Measurements from ENCODE around the gene PHF2. TPM values are rescaled to one million over a fixed set of nuclear protein-coding genes. Genes with fewer than 3 reads are reported as not detected.

Gene PHF2
- total and polyA plus RNA-seq, 10 donors, result 11.2 to 46.2 (median 31.0) TPM

GRCh38 chr9:93552923-93553322 is 23.5 kb upstream of the PHF2 start:
- Histone ChIP-seq H3K36me3 (peaks cover 2 to 98% (median 59%) of the 10 kb centered on the region in 6 donors), H3K27me3 (replicated peaks in 1 of 7) (no peaks in the 10 kb centered on the region), H3K9me3 (no peaks in the 10 kb centered on the region), H3K4me1 (peaks cover 0 to 2% (median 0%) of the 10 kb centered on the region in 6 donors), H3K27ac (no peak overlapping the region), H3K4me3 (no peak overlapping the region)
- TF ChIP-seq POLR2AphosphoS5 (IDR thresholded peaks at IDR 0.05) (no peak), POLR2A (IDR thresholded peaks at IDR 0.05) (no peak)
- TF ChIP-seq, protein P1, sequence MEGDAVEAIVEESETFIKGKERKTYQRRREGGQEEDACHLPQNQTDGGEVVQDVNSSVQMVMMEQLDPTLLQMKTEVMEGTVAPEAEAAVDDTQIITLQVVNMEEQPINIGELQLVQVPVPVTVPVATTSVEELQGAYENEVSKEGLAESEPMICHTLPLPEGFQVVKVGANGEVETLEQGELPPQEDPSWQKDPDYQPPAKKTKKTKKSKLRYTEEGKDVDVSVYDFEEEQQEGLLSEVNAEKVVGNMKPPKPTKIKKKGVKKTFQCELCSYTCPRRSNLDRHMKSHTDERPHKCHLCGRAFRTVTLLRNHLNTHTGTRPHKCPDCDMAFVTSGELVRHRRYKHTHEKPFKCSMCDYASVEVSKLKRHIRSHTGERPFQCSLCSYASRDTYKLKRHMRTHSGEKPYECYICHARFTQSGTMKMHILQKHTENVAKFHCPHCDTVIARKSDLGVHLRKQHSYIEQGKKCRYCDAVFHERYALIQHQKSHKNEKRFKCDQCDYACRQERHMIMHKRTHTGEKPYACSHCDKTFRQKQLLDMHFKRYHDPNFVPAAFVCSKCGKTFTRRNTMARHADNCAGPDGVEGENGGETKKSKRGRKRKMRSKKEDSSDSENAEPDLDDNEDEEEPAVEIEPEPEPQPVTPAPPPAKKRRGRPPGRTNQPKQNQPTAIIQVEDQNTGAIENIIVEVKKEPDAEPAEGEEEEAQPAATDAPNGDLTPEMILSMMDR (IDR thresholded peaks at IDR 0.05 in 8 of 11, conservative IDR thresholded peaks at IDR 0.05 in 3 of 11), result no peak
- DNase-seq, result no peak
- intact Hi-C loops (cut with DNase I; ENCODE audit: low total_unique reads), result no loop called here
- 94 to 97% (median 97%) methylated on average over 1 of the region's 1 CpG for WGBS, 5 donors

- H3K4me1 ChIP-seq, result no peaks in the 10 kb centered on the region
- DNase-seq, result no peak
- WGBS, 5 donors, result 86 to 97% (median 92%) methylated on average over 4 of the region's 4 CpGs
- intact Hi-C loops (cut with DNase I; ENCODE audit: low total_unique reads), result no loop called here
- H3K9me3 ChIP-seq, result no peaks in the 10 kb centered on the region
- no peaks in the 10 kb centered on the region for H3K27me3 ChIP-seq (replicated peaks in 1 of 7)
- peaks cover 7 to 98% (median 70%) of the 10 kb centered on the region in 6 donors for H3K36me3 ChIP-seq
- H3K4me3 ChIP-seq, result no peak overlapping the region
- no peak overlapping the region for H3K27ac ChIP-seq
- TF ChIP-seq, protein P1 (IDR thresholded peaks at IDR 0.05 in 8 of 11, conservative IDR thresholded peaks at IDR 0.05 in 3 of 11), result no peak
- TF ChIP-seq POLR2AphosphoS5 (IDR thresholded peaks at IDR 0.05), result no peak
- TF ChIP-seq POLR2A (IDR thresholded peaks at IDR 0.05), result no peak
These were observed 21.0 kb upstream of the PHF2 start for GRCh38 chr9:93555370-93555769.

DNA sequence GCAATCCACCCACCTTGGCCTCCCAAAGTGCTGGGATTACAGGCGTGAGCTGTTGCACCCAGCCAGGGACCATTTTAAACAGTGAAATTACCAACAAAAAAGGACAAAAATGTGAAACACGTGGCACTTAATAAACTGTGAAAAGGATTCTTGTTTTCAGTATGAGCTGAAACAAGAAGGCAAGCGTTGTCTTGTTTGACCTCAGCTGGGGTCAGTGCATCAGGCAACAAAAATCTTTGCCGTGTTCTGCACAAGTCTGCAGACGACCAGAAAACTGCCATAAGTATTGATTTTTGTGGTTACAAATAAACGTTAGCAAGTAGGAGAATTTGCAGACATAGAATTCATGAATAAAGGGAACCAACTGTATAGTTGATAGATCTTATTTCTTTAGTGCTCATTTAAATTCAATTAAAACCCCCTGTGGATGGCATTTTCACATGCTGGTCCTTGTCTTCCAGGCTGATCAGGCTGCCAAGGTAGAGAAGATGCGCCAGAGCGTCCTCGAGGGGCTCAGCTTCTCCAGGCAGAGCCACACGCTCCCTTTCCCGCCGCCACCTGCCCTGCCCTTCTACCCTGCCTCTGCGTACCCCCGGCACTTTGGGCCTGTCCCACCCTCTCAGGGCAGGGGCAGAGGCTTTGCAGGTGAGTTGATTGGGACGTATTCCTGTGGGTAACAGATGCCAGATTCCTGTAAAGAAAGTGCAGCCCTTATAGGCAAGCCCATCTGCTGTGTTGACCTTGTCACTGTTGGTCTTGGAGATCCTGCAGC is 18.8 kb upstream of the PHF2 start:
- no peak overlapping the region for H3K27ac ChIP-seq
- WGBS, 5 donors, result 93 to 95% (median 95%) methylated on average over 15 of the region's 15 CpGs
- no peak for DNase-seq
- intact Hi-C loops (cut with DNase I; ENCODE audit: low total_unique reads), result no loop called here
- TF ChIP-seq POLR2AphosphoS5 (IDR thresholded peaks at IDR 0.05) (peak in 1 of 3 donors; percentile 52), POLR2A (IDR thresholded peaks at IDR 0.05) (no peak)
- TF ChIP-seq, protein P1 (IDR thresholded peaks at IDR 0.05 in 8 of 11, conservative IDR thresholded peaks at IDR 0.05 in 3 of 11), result no peak
- H3K9me3 ChIP-seq, result no peaks in the 10 kb centered on the region
- no peak overlapping the region for H3K4me3 ChIP-seq
- no peaks in the 10 kb centered on the region for H3K27me3 ChIP-seq (replicated peaks in 1 of 7)
- H3K36me3 ChIP-seq, result peaks cover 7 to 98% (median 79%) of the 10 kb centered on the region in 6 donors
- H3K4me1 ChIP-seq, result no peaks in the 10 kb centered on the region

- no peaks in the 10 kb centered on the region for H3K9me3 ChIP-seq
- TF ChIP-seq, protein P1 (IDR thresholded peaks at IDR 0.05 in 8 of 11, conservative IDR thresholded peaks at IDR 0.05 in 3 of 11), result no peak
- TF ChIP-seq POLR2AphosphoS5 (IDR thresholded peaks at IDR 0.05), result peak in 1 of 3 donors; percentile 25
- H3K27me3 ChIP-seq (replicated peaks in 1 of 7), result no peaks in the 10 kb centered on the region
- no peaks in the 10 kb centered on the region for H3K4me1 ChIP-seq
- intact Hi-C loops (cut with DNase I; ENCODE audit: low total_unique reads), result no loop called here
- H3K36me3 ChIP-seq, result peaks cover 7 to 98% (median 82%) of the 10 kb centered on the region in 6 donors
- DNase-seq, result no peak
- 87 to 91% (median 89%) methylated on average over 14 of the region's 14 CpGs for WGBS, 5 donors
- H3K4me3 ChIP-seq, result no peak overlapping the region
- H3K27ac ChIP-seq, result no peak overlapping the region
These were observed 17.9 kb upstream of the PHF2 start for GRCh38 chr9:93558503-93558902.

All from spleen (tissue), 11 donors.